Gastrocnemius medialis (tissue), 4 donors: ENCODE results near the gene ST8SIA1. TPM values are rescaled to one million over a fixed set of nuclear protein-coding genes. Genes with fewer than 3 reads are reported as not detected.

Experiments
- ATAC-seq, 2 donors: fragments of 150-250 bp; one replicate each; pipeline ENCODE4 v1.9.1; 2016
- DNase-seq, 2 donors: peaks; one replicate each; pipeline ENCODE4 v3.0.0-alpha.2; 2019
- H3K27ac ChIP-seq, 4 donors: fragments of 200-600 bp; sonication (generic); 1 replicate in 1 of 4; 2 replicates in 3 of 4; pipeline ENCODE4 v1.5.1; 2016 to 2018; ENCODE audit warnings: mild to moderate bottlenecking in 2 of 4, moderate library complexity in 1 of 4
- H3K27me3 ChIP-seq, 3 donors: fragments of 200-600 bp; sonication (generic) in 2 of 3; 1 replicate in 1 of 3; 2 replicates in 2 of 3; pipeline versions ENCODE4 v1.5.1 to v1.6.0; 2016 to 2019; ENCODE audit warnings: mild to moderate bottlenecking in 1 of 3, moderate library complexity in 1 of 3
- H3K36me3 ChIP-seq, 2 donors: fragments of 200-600 bp; sonication (generic) in 1 of 2; one replicate each; pipeline ENCODE4 v1.5.1; 2017 to 2018
- H3K4me1 ChIP-seq, 2 donors: fragments of 200-600 bp; sonication (generic) in 1 of 2; one replicate each; pipeline ENCODE4 v1.5.1; 2016 to 2017; ENCODE audit warnings: mild to moderate bottlenecking in 2 of 2
- H3K4me3 ChIP-seq, 4 donors: fragments of 200-600 bp; sonication (generic) in 3 of 4; 1 replicate in 1 of 4; 2 replicates in 3 of 4; pipeline ENCODE4 v1.5.1; 2016 to 2019; ENCODE audit warnings: mild to moderate bottlenecking in 2 of 4
- H3K9me3 ChIP-seq, 3 donors: fragments of 200-600 bp; sonication (generic) in 2 of 3; 1 replicate in 1 of 3; 2 replicates in 2 of 3; pipeline ENCODE4 v1.5.1; 2016 to 2019
- POLR2A ChIP-seq, 2 donors: fragments of 450-650 bp; IDR thresholded peaks; one replicate each; pipeline ENCODE4 v1.6.1; 2017; ENCODE audit warnings: antibody characterized with exemption in 2 of 2, mild to moderate bottlenecking in 2 of 2, moderate library complexity in 2 of 2
- in situ Hi-C, 4 donors: fragments of 200-750 bp; cut with MboI; loops; one replicate each; pipeline versions ENCODE4 v1.15.0 to v1.8.0; 2017; ENCODE audit warnings: low sequenced_read_pairs in 4 of 4
- intact Hi-C: fragments of 100-400 bp; cut with DNase I; formaldehyde crosslinking; loops from one replicate; pipeline ENCODE4 v1.15.1; 2023; ENCODE audit warnings: low total_unique reads
- total RNA-seq, 4 donors: library from RNA; depleted of rRNA; stranded (reverse); fragments of >200 nt; gene quantifications; one replicate each; pipeline versions ENCODE4 v1.1.0 to v1.2.3, GENCODE V29; 2016
- TF ChIP-seq, protein P1 (sequence below), 5 experiments: fragments of 450-650 bp in 3 of 5; fragments of 200-600 bp in 2 of 5; sonication (generic) in 2 of 5; IDR thresholded peaks in 4 of 5; conservative IDR thresholded peaks in 1 of 5; 1 replicate in 4 of 5; 2 replicates in 1 of 5; pipeline ENCODE4 v1.5.1; 2016 to 2019; ENCODE audit warnings: antibody characterized with exemption in 5 of 5, mild to moderate bottlenecking in 3 of 5, moderate library complexity in 3 of 5

ST8SIA1 gene
- total RNA-seq, 4 donors from 2014 or later, result 0.17 to 2.5 (median 0.67) TPM

GRCh38 chr12:22325218-22325617 is 9.3 kb downstream of the ST8SIA1 start:
- no peaks in the 10 kb centered on the region for H3K9me3 ChIP-seq
- DNase-seq (no peak), ATAC-seq (no peak)
- H3K4me3 ChIP-seq, result no peak overlapping the region
- H3K36me3 ChIP-seq, result no peaks in the 10 kb centered on the region
- intact Hi-C loops (no loop called here), in situ Hi-C loops (loop anchor here in 2 of 4 donors (25.0 kb wide), 1 partner anchor 213 kb away; no protein-coding TSS in a partner anchor)
- no peak for TF ChIP-seq POLR2A (IDR thresholded peaks at IDR 0.05)
- TF ChIP-seq, protein P1, sequence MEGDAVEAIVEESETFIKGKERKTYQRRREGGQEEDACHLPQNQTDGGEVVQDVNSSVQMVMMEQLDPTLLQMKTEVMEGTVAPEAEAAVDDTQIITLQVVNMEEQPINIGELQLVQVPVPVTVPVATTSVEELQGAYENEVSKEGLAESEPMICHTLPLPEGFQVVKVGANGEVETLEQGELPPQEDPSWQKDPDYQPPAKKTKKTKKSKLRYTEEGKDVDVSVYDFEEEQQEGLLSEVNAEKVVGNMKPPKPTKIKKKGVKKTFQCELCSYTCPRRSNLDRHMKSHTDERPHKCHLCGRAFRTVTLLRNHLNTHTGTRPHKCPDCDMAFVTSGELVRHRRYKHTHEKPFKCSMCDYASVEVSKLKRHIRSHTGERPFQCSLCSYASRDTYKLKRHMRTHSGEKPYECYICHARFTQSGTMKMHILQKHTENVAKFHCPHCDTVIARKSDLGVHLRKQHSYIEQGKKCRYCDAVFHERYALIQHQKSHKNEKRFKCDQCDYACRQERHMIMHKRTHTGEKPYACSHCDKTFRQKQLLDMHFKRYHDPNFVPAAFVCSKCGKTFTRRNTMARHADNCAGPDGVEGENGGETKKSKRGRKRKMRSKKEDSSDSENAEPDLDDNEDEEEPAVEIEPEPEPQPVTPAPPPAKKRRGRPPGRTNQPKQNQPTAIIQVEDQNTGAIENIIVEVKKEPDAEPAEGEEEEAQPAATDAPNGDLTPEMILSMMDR (IDR thresholded peaks at IDR 0.05 in 4 of 5, conservative IDR thresholded peaks at IDR 0.05 in 1 of 5), result no peak
- no peak overlapping the region for H3K27ac ChIP-seq
- H3K4me1 ChIP-seq, result no peaks in the 10 kb centered on the region
- no peaks in the 10 kb centered on the region for H3K27me3 ChIP-seq

DNA sequence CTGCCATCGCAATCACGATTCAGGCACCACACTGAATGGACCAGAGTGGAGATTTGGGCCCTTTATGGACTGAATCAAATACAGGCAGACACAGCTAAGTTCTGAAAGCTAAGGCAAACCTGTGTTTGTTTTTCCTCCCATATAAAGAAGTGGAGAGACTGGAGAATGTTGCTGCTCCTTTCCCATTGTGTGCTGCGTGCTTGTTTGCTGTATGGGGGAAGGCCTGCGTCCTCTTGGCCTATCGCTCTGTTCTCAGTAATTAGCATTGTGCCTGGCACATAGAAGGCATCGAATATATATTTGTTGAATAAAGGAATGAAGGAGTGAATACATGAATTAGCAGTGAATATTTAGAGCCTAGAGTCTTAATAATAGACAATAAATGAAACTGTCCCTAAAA is 12.4 kb downstream of the ST8SIA1 start:
- H3K36me3 ChIP-seq, result no peaks in the 10 kb centered on the region
- DNase-seq (no peak), ATAC-seq (no peak)
- H3K4me1 ChIP-seq, result no peaks in the 10 kb centered on the region
- H3K27ac ChIP-seq, result no peak overlapping the region
- intact Hi-C loops, result no loop called here
- TF ChIP-seq, protein P1 (IDR thresholded peaks at IDR 0.05 in 4 of 5, conservative IDR thresholded peaks at IDR 0.05 in 1 of 5), result no peak
- no peak for TF ChIP-seq POLR2A (IDR thresholded peaks at IDR 0.05)
- H3K9me3 ChIP-seq, result no peaks in the 10 kb centered on the region
- H3K27me3 ChIP-seq, result no peaks in the 10 kb centered on the region
- no peak overlapping the region for H3K4me3 ChIP-seq
- in situ Hi-C loops, result no loop called here

DNA sequence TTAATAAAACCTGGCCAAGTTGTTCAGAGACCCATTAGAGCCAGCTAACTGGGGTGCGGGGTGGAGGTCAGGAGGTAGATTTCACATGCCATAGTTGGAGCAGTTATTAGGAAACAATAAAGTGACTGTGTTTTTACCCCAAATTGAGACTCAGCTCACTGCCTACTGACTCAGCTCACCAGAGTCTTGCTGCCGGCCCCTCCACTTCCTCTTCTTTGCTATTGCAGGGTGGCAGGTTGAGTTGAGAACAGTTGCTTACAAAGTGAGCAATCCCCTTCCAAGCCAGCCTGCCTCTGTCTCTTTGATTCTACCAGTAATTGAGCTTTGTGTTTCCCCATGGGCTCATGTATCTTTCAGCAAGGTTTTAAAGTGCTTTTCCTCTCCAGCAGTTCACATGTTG is 12.9 kb downstream of the ST8SIA1 start:
- Histone ChIP-seq H3K36me3 (no peaks in the 10 kb centered on the region), H3K9me3 (no peaks in the 10 kb centered on the region), H3K4me1 (no peaks in the 10 kb centered on the region), H3K4me3 (no peak overlapping the region), H3K27ac (no peak overlapping the region), H3K27me3 (no peaks in the 10 kb centered on the region)
- in situ Hi-C loops (no loop called here), intact Hi-C loops (no loop called here)
- TF ChIP-seq, protein P1 (IDR thresholded peaks at IDR 0.05 in 4 of 5, conservative IDR thresholded peaks at IDR 0.05 in 1 of 5), result no peak
- no peak for TF ChIP-seq POLR2A (IDR thresholded peaks at IDR 0.05)
- DNase-seq (no peak), ATAC-seq (no peak)

GRCh38 chr12:22321018-22321605 is 13.4 kb downstream of the ST8SIA1 start:
- H3K27ac ChIP-seq, result no peak overlapping the region
- in situ Hi-C loops (no loop called here), intact Hi-C loops (no loop called here)
- TF ChIP-seq, protein P1 (IDR thresholded peaks at IDR 0.05 in 4 of 5, conservative IDR thresholded peaks at IDR 0.05 in 1 of 5), result no peak
- TF ChIP-seq POLR2A (IDR thresholded peaks at IDR 0.05), result no peak
- H3K36me3 ChIP-seq, result no peaks in the 10 kb centered on the region
- ATAC-seq (no peak), DNase-seq (no peak)
- no peaks in the 10 kb centered on the region for H3K27me3 ChIP-seq
- no peaks in the 10 kb centered on the region for H3K4me1 ChIP-seq
- no peak overlapping the region for H3K4me3 ChIP-seq
- no peaks in the 10 kb centered on the region for H3K9me3 ChIP-seq
